Measurements from ENCODE around the gene ATP10A.

DNA sequence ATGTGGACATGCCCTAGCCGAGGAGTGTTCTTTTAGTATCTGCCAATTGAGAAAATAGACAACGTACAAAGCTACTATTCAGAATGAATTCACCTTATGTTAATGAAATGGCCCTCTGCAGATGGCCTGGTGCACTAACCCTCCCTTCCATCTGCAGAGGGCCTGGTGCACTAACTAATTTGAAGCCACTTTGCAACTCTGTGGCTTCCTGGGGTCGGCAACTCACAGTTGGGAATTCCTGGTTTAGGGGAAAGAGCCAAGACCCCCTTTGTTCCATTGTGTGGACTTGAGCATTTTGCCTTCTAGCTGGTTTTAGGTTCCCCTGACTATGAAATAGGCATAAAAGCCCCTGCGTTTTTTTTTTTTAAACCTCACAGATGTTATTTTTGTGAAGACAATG is 220.0 kb downstream of the ATP10A start:
- no peak for TF ChIP-seq MXI1 (conservative IDR thresholded peaks at IDR 0.05; ENCODE audit: poor library complexity, severe bottlenecking)
- TF ChIP-seq, protein P1, sequence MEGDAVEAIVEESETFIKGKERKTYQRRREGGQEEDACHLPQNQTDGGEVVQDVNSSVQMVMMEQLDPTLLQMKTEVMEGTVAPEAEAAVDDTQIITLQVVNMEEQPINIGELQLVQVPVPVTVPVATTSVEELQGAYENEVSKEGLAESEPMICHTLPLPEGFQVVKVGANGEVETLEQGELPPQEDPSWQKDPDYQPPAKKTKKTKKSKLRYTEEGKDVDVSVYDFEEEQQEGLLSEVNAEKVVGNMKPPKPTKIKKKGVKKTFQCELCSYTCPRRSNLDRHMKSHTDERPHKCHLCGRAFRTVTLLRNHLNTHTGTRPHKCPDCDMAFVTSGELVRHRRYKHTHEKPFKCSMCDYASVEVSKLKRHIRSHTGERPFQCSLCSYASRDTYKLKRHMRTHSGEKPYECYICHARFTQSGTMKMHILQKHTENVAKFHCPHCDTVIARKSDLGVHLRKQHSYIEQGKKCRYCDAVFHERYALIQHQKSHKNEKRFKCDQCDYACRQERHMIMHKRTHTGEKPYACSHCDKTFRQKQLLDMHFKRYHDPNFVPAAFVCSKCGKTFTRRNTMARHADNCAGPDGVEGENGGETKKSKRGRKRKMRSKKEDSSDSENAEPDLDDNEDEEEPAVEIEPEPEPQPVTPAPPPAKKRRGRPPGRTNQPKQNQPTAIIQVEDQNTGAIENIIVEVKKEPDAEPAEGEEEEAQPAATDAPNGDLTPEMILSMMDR (IDR thresholded peaks at IDR 0.05; ENCODE audit: poor library complexity, severe bottlenecking) = no peak
- no peak for TF ChIP-seq POLR2AphosphoS5 (IDR thresholded peaks at IDR 0.05)
- no peak for TF ChIP-seq EZH2 (IDR thresholded peaks at IDR 0.05; ENCODE audit: borderline replicate concordance, insufficient read depth, low read length, poor library complexity, severe bottlenecking)
- no peak for TF ChIP-seq TAF1 (IDR thresholded peaks at IDR 0.05; ENCODE audit: low read depth)

Data from neural cell (in vitro differentiated cells).